ENCODE measurements around the gene TMEM120A. TPM values are rescaled to one million over a fixed set of nuclear protein-coding genes. Genes with fewer than 3 reads are reported as not detected.

TMEM120A gene
- total RNA-seq, 4 donors from 2014 or later = 21.0 to 34.0 (median 22.4) TPM

DNA sequence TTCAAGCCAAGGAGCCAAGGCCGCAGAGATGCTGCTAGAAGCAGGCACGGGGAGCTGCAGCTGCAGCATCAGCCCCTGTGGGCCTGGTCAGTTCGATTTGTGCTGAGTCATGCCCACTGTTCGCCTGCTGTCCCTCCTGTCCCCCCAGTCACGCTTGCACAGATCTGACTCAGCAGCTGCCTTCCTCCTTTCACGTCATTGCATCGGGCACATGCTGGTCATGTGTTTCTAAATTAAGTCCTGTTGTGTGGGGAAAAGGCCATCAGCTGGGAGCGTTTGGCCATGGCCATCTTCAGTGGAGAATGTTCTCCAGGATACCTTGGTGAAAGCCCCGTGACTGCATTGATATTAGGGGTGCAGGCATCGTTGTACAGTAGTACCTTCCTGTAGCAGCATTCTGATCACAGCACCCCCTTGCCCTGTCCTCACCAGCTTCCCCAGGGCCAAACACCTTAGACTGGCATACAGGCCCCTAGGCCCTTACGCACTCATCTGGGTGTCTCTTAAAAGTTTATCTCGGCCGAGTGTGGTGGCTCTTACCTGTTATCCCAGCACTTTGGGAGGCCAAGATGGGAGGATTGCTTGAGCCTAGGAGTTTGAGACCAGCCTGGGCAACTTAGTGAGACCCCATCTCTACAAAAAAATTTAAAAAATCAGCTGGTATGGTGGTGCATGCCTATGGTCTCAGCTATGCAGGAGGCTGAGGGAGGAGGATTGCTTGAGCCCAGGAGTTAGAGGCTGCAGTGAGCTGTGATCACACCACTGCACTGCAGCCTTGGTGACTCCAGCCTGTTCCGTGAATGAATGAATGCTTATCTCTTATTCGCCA is 56.2 kb downstream of the TMEM120A start:
- WGBS = 75% methylated on average over 15 of the region's 15 CpGs
- no peaks in the 10 kb centered on the region for H3K9me3 ChIP-seq
- peak; percentile 82 to 88 for DNase-seq (ENCODE audit: low spot score in 2 of 2)
- H3K4me1 ChIP-seq = peaks cover 12% of the 10 kb centered on the region
- no peak overlapping the region for H3K4me3 ChIP-seq
- H3K27me3 ChIP-seq = no peaks in the 10 kb centered on the region
- no peak overlapping the region for H3K27ac ChIP-seq
- TF ChIP-seq POLR2A (IDR thresholded peaks at IDR 0.05) (no peak), POLR2AphosphoS5 (IDR thresholded peaks at IDR 0.05) (peak in 1 of 3 donors; percentile 84)
- H3K36me3 ChIP-seq = no peaks in the 10 kb centered on the region

Other genes with a start within 250 kb of the TMEM120A start
- not detected for gene CCL26, start 222.4 kb downstream of the TMEM120A start, total RNA-seq
- gene CCL24, start 180.8 kb downstream of the TMEM120A start, total RNA-seq = 1 to 10 TPM in 2 of 4 donors, not detected in 2; 2.6 to 2.7 TPM
- gene RHBDD2, start 115.6 kb downstream of the TMEM120A start, total RNA-seq = 10 to 100 TPM; 28.3 to 63.1 (median 49.8) TPM
- 100 to 1,000 TPM in 1 of 4 donors, 10 to 100 TPM in 3; 85.8 to 112 (median 91.8) TPM for gene POR, start 79.4 kb downstream of the TMEM120A start, total RNA-seq
- 10 to 100 TPM in 3 of 4 donors, 1 to 10 TPM in 1; 8.8 to 59.5 (median 41.2) TPM for gene STYXL1, start 53.4 kb upstream of the TMEM120A start, total RNA-seq
- gene MDH2, start 53.5 kb upstream of the TMEM120A start, total RNA-seq = 100 to 1,000 TPM in 3 of 4 donors, 10 to 100 TPM in 1; 99.8 to 127 (median 116) TPM
- 1 to 10 TPM; 5.6 to 8.5 (median 7.7) TPM for gene SRRM3, start 207.3 kb upstream of the TMEM120A start, total RNA-seq